ENCODE measurements around the gene OSER1.

The OSER1 gene

GRCh38 chr20:44187772-44188709 is 22.5 kb downstream of the OSER1 start:
- H3K4me1 ChIP-seq (ENCODE audit: control insufficient read depth, insufficient read depth, low read length) = peaks cover 33% of the 10 kb centered on the region
- H3K27me3 ChIP-seq (ENCODE audit: control insufficient read depth in 1 of 2, insufficient read depth in 2 of 2, low read length in 2 of 2) = no peaks in the 10 kb centered on the region
- H3K9me3 ChIP-seq (ENCODE audit: control insufficient read depth in 2 of 2, low read length in 2 of 2) = no peaks in the 10 kb centered on the region
- peak overlapping the region; percentile 86 to 94 for H3K4me3 ChIP-seq (ENCODE audit: low read length in 2 of 2)
- H3K27ac ChIP-seq (ENCODE audit: low read length) = peak overlapping the region; percentile 96
- no peaks in the 10 kb centered on the region for H3K36me3 ChIP-seq (ENCODE audit: control insufficient read depth in 2 of 2, insufficient read depth in 2 of 2, low read length in 2 of 2)
- H3K9ac ChIP-seq (ENCODE audit: low read length in 2 of 2) = peak overlapping the region; percentile 81 to 89

GRCh38 chr20:44187054-44187771 is 23.4 kb downstream of the OSER1 start, which contains the start of gene JPH2:
TSS of gene JPH2 (minus strand) at chr20:44187188. CDS start at chr20:44186705, 483 bp downstream.
- peak within 1 kb of the TSS; percentile 96 for H3K27ac ChIP-seq (ENCODE audit: low read length)
- H3K9me3 ChIP-seq (ENCODE audit: control insufficient read depth in 2 of 2, low read length in 2 of 2) = no peaks in the 10 kb centered on the region
- peaks cover 42% of the 10 kb centered on the region for H3K4me1 ChIP-seq (ENCODE audit: control insufficient read depth, insufficient read depth, low read length)
- peak within 1 kb of the TSS; percentile 81 to 89 for H3K9ac ChIP-seq (ENCODE audit: low read length in 2 of 2)
- H3K27me3 ChIP-seq (ENCODE audit: control insufficient read depth in 1 of 2, insufficient read depth in 2 of 2, low read length in 2 of 2) = no peaks in the 10 kb centered on the region
- no peaks in the 10 kb centered on the region for H3K36me3 ChIP-seq (ENCODE audit: control insufficient read depth in 2 of 2, insufficient read depth in 2 of 2, low read length in 2 of 2)
- H3K4me3 ChIP-seq (ENCODE audit: low read length in 2 of 2) = peak within 1 kb of the TSS; percentile 86 to 94

- Histone ChIP-seq H3K4me1 (ENCODE audit: control insufficient read depth, insufficient read depth, low read length) (peaks cover 47% of the 10 kb centered on the region), H3K9ac (ENCODE audit: low read length in 2 of 2) (peak overlapping the region; percentile 81 to 89), H3K4me3 (ENCODE audit: low read length in 2 of 2) (peak overlapping the region; percentile 86 to 94), H3K9me3 (ENCODE audit: control insufficient read depth in 2 of 2, low read length in 2 of 2) (no peaks in the 10 kb centered on the region), H3K36me3 (ENCODE audit: control insufficient read depth in 2 of 2, insufficient read depth in 2 of 2, low read length in 2 of 2) (no peaks in the 10 kb centered on the region), H3K27ac (ENCODE audit: low read length) (peak overlapping the region; percentile 96), H3K27me3 (ENCODE audit: control insufficient read depth in 1 of 2, insufficient read depth in 2 of 2, low read length in 2 of 2) (no peaks in the 10 kb centered on the region)
Measured at GRCh38 chr20:44186674-44187053, 23.9 kb downstream of the OSER1 start.

GRCh38 chr20:44186201-44186600 is 24.4 kb downstream of the OSER1 start:
- Histone ChIP-seq H3K36me3 (ENCODE audit: control insufficient read depth in 2 of 2, insufficient read depth in 2 of 2, low read length in 2 of 2) (no peaks in the 10 kb centered on the region), H3K27ac (ENCODE audit: low read length) (peak overlapping the region; percentile 96), H3K9me3 (ENCODE audit: control insufficient read depth in 2 of 2, low read length in 2 of 2) (no peaks in the 10 kb centered on the region), H3K27me3 (ENCODE audit: control insufficient read depth in 1 of 2, insufficient read depth in 2 of 2, low read length in 2 of 2) (no peaks in the 10 kb centered on the region), H3K9ac (ENCODE audit: low read length in 2 of 2) (peak overlapping the region; percentile 81 to 89), H3K4me1 (ENCODE audit: control insufficient read depth, insufficient read depth, low read length) (peaks cover 51% of the 10 kb centered on the region), H3K4me3 (ENCODE audit: low read length in 2 of 2) (peak overlapping the region; percentile 86 to 94)

GRCh38 chr20:44185574-44185973 is 25.0 kb downstream of the OSER1 start:
- Histone ChIP-seq H3K4me3 (ENCODE audit: low read length in 2 of 2) (peak overlapping the region; percentile 86 to 94), H3K9ac (ENCODE audit: low read length in 2 of 2) (peak overlapping the region; percentile 81 to 89)

GRCh38 chr20:44183282-44183681 is 27.3 kb downstream of the OSER1 start:
- no peaks in the 10 kb centered on the region for H3K27me3 ChIP-seq (ENCODE audit: control insufficient read depth in 1 of 2, insufficient read depth in 2 of 2, low read length in 2 of 2)
- H3K27ac ChIP-seq (ENCODE audit: low read length) = peak overlapping the region; percentile 89
- peaks cover 54% of the 10 kb centered on the region for H3K4me1 ChIP-seq (ENCODE audit: control insufficient read depth, insufficient read depth, low read length)
- peak overlapping the region; percentile 57 to 94 for H3K4me3 ChIP-seq (ENCODE audit: low read length in 2 of 2)
- peak overlapping the region; percentile 71 to 73 for H3K9ac ChIP-seq (ENCODE audit: low read length in 2 of 2)
- H3K9me3 ChIP-seq (ENCODE audit: control insufficient read depth in 2 of 2, low read length in 2 of 2) = no peaks in the 10 kb centered on the region
- no peaks in the 10 kb centered on the region for H3K36me3 ChIP-seq (ENCODE audit: control insufficient read depth in 2 of 2, insufficient read depth in 2 of 2, low read length in 2 of 2)

More at GRCh38 chr20:44185574-44185973, 25.0 kb downstream of the OSER1 start:
- Histone ChIP-seq H3K36me3 (ENCODE audit: control insufficient read depth in 2 of 2, insufficient read depth in 2 of 2, low read length in 2 of 2) (no peaks in the 10 kb centered on the region), H3K4me1 (ENCODE audit: control insufficient read depth, insufficient read depth, low read length) (peaks cover 52% of the 10 kb centered on the region), H3K9me3 (ENCODE audit: control insufficient read depth in 2 of 2, low read length in 2 of 2) (no peaks in the 10 kb centered on the region), H3K27me3 (ENCODE audit: control insufficient read depth in 1 of 2, insufficient read depth in 2 of 2, low read length in 2 of 2) (no peaks in the 10 kb centered on the region), H3K27ac (ENCODE audit: low read length) (peak overlapping the region; percentile 96)

- no peaks in the 10 kb centered on the region for H3K9me3 ChIP-seq (ENCODE audit: control insufficient read depth in 2 of 2, low read length in 2 of 2)
- no peaks in the 10 kb centered on the region for H3K36me3 ChIP-seq (ENCODE audit: control insufficient read depth in 2 of 2, insufficient read depth in 2 of 2, low read length in 2 of 2)
- peak overlapping the region; percentile 89 for H3K27ac ChIP-seq (ENCODE audit: low read length)
- no peaks in the 10 kb centered on the region for H3K27me3 ChIP-seq (ENCODE audit: control insufficient read depth in 1 of 2, insufficient read depth in 2 of 2, low read length in 2 of 2)
- peaks cover 50% of the 10 kb centered on the region for H3K4me1 ChIP-seq (ENCODE audit: control insufficient read depth, insufficient read depth, low read length)
- peak overlapping the region; percentile 71 to 73 for H3K9ac ChIP-seq (ENCODE audit: low read length in 2 of 2)
- H3K4me3 ChIP-seq (ENCODE audit: low read length in 2 of 2) = peak overlapping the region; percentile 57 to 94
Measured at GRCh38 chr20:44182863-44183262, 27.7 kb downstream of the OSER1 start.

GRCh38 chr20:44182135-44182765 is 28.3 kb downstream of the OSER1 start:
- Histone ChIP-seq H3K4me3 (ENCODE audit: low read length in 2 of 2) (peak overlapping the region; percentile 57 to 94), H3K9ac (ENCODE audit: low read length in 2 of 2) (peak overlapping the region; percentile 68 to 73), H3K9me3 (ENCODE audit: control insufficient read depth in 2 of 2, low read length in 2 of 2) (no peaks in the 10 kb centered on the region), H3K27ac (ENCODE audit: low read length) (peak overlapping the region; percentile 89), H3K36me3 (ENCODE audit: control insufficient read depth in 2 of 2, insufficient read depth in 2 of 2, low read length in 2 of 2) (no peaks in the 10 kb centered on the region), H3K4me1 (ENCODE audit: control insufficient read depth, insufficient read depth, low read length) (peaks cover 49% of the 10 kb centered on the region), H3K27me3 (ENCODE audit: control insufficient read depth in 1 of 2, insufficient read depth in 2 of 2, low read length in 2 of 2) (no peaks in the 10 kb centered on the region)

GRCh38 chr20:44181611-44182010 is 29.0 kb downstream of the OSER1 start:
- Histone ChIP-seq H3K36me3 (ENCODE audit: control insufficient read depth in 2 of 2, insufficient read depth in 2 of 2, low read length in 2 of 2) (no peaks in the 10 kb centered on the region), H3K4me3 (ENCODE audit: low read length in 2 of 2) (peak overlapping the region; percentile 40 to 94), H3K9ac (ENCODE audit: low read length in 2 of 2) (peak overlapping the region; percentile 68 to 73), H3K4me1 (ENCODE audit: control insufficient read depth, insufficient read depth, low read length) (peaks cover 50% of the 10 kb centered on the region), H3K27ac (ENCODE audit: low read length) (peak overlapping the region; percentile 89), H3K9me3 (ENCODE audit: control insufficient read depth in 2 of 2, low read length in 2 of 2) (no peaks in the 10 kb centered on the region), H3K27me3 (ENCODE audit: control insufficient read depth in 1 of 2, insufficient read depth in 2 of 2, low read length in 2 of 2) (no peaks in the 10 kb centered on the region)

- H3K27me3 ChIP-seq (ENCODE audit: control insufficient read depth in 1 of 2, insufficient read depth in 2 of 2, low read length in 2 of 2) = no peaks in the 10 kb centered on the region
- H3K4me1 ChIP-seq (ENCODE audit: control insufficient read depth, insufficient read depth, low read length) = peaks cover 54% of the 10 kb centered on the region
- no peaks in the 10 kb centered on the region for H3K9me3 ChIP-seq (ENCODE audit: control insufficient read depth in 2 of 2, low read length in 2 of 2)
- peak overlapping the region; percentile 69 to 73 for H3K9ac ChIP-seq (ENCODE audit: low read length in 2 of 2)
- peaks cover 0 to 2% of the 10 kb centered on the region in 2 donors for H3K36me3 ChIP-seq (ENCODE audit: control insufficient read depth in 2 of 2, insufficient read depth in 2 of 2, low read length in 2 of 2)
- H3K27ac ChIP-seq (ENCODE audit: low read length) = peak overlapping the region; percentile 89
- peak overlapping the region; percentile 50 to 94 for H3K4me3 ChIP-seq (ENCODE audit: low read length in 2 of 2)
Measured at GRCh38 chr20:44180814-44181213, 29.8 kb downstream of the OSER1 start.

All from stomach smooth muscle (tissue), 2 donors.